ENCODE measurements around the gene FER.
"Not testable (repeated sequence)": the region's sequence is repeated elsewhere in the genome, so short reads cannot be mapped to it uniquely, and the experiment has no call there.

The FER gene

GRCh38 chr5:108747774-108748400 is at the start of gene FER:
Gene FER (plus strand): TSS chr5:108747897. CDS start chr5:108798183, 50,286 bp downstream.
- peak in 1 of 2 donors; percentile 11 for DNase-seq (ENCODE audit: low read depth in 1 of 2, low spot score in 1 of 2)

- not testable (repeated sequence) for DNase-seq (ENCODE audit: low read depth in 1 of 2, low spot score in 1 of 2)
Observed at GRCh38 chr5:108700388-108700787, 47.3 kb upstream of the FER start.

GRCh38 chr5:108700930-108701329 is 46.8 kb upstream of the FER start:
- DNase-seq (ENCODE audit: low read depth in 1 of 2, low spot score in 1 of 2), result no peak

- DNase-seq (ENCODE audit: low read depth in 1 of 2, low spot score in 1 of 2), result no peak
Observed at GRCh38 chr5:108702546-108702945, 45.2 kb upstream of the FER start.

- DNase-seq (ENCODE audit: low read depth in 1 of 2, low spot score in 1 of 2), result no peak
Observed at GRCh38 chr5:108703313-108703712, 44.4 kb upstream of the FER start.

GRCh38 chr5:108707141-108707540 is 40.6 kb upstream of the FER start:
- DNase-seq (ENCODE audit: low read depth in 1 of 2, low spot score in 1 of 2), result no peak

GRCh38 chr5:108711898-108712297 is 35.8 kb upstream of the FER start:
- DNase-seq (ENCODE audit: low read depth in 1 of 2, low spot score in 1 of 2), result no peak

GRCh38 chr5:108715408-108715807 is 32.3 kb upstream of the FER start:
- no peak for DNase-seq (ENCODE audit: low read depth in 1 of 2, low spot score in 1 of 2)

- DNase-seq (ENCODE audit: low read depth in 1 of 2, low spot score in 1 of 2), result no peak
Observed at GRCh38 chr5:108720391-108720790, 27.3 kb upstream of the FER start.

- no peak for DNase-seq (ENCODE audit: low read depth in 1 of 2, low spot score in 1 of 2)
Observed at GRCh38 chr5:108726446-108727235, 21.1 kb upstream of the FER start.

GRCh38 chr5:108727236-108727650 is 20.5 kb upstream of the FER start:
- no peak for DNase-seq (ENCODE audit: low read depth in 1 of 2, low spot score in 1 of 2)

GRCh38 chr5:108727651-108728565 is 19.8 kb upstream of the FER start:
- peak in 1 of 2 donors; percentile 19 for DNase-seq (ENCODE audit: low read depth in 1 of 2, low spot score in 1 of 2)

GRCh38 chr5:108728566-108729241 is 19.0 kb upstream of the FER start:
- DNase-seq (ENCODE audit: low read depth in 1 of 2, low spot score in 1 of 2), result peak in 1 of 2 donors; percentile 18

- DNase-seq (ENCODE audit: low read depth in 1 of 2, low spot score in 1 of 2), result no peak
Observed at GRCh38 chr5:108729242-108729615, 18.5 kb upstream of the FER start.

GRCh38 chr5:108730617-108731340 is 16.9 kb upstream of the FER start:
- DNase-seq (ENCODE audit: low read depth in 1 of 2, low spot score in 1 of 2), result no peak

GRCh38 chr5:108735790-108736189 is 11.9 kb upstream of the FER start:
- no peak for DNase-seq (ENCODE audit: low read depth in 1 of 2, low spot score in 1 of 2)

GRCh38 chr5:108736855-108737254 is 10.8 kb upstream of the FER start:
- DNase-seq (ENCODE audit: low read depth in 1 of 2, low spot score in 1 of 2), result no peak

- DNase-seq (ENCODE audit: low read depth in 1 of 2, low spot score in 1 of 2), result no peak
Observed at GRCh38 chr5:108739376-108739775, 8.3 kb upstream of the FER start.

GRCh38 chr5:108739906-108740305 is 7.8 kb upstream of the FER start:
- DNase-seq (ENCODE audit: low read depth in 1 of 2, low spot score in 1 of 2), result no peak

- no peak for DNase-seq (ENCODE audit: low read depth in 1 of 2, low spot score in 1 of 2)
Observed at GRCh38 chr5:108743319-108743718, 4.4 kb upstream of the FER start.

Data from activated T-helper 1 cell treated with anti-CD3 and anti-CD28 coated beads, Interleukin-2, amount 50 U/mL, for 16 hours (primary cell).